Mesenchymal stem cell (in vitro differentiated cells and primary cell): Measurements from ENCODE around the gene ARHGAP18.

ENCODE experiments used
- DNase-seq: peaks from one replicate; pipeline ENCODE4 v3.0.0-alpha.2; 2013
- H2AFZ ChIP-seq: one replicate; pipeline ENCODE4 v1.6.1; 2013; ENCODE audit warnings: low read depth, mild to moderate bottlenecking, control low read depth, inconsistent platforms, low read length, moderate library complexity
- H2AK5ac ChIP-seq: 2 replicates; pipeline ENCODE4 v1.6.1; 2013; ENCODE audit warnings: low read length, moderate library complexity, mild to moderate bottlenecking, inconsistent platforms; ENCODE audit not compliant: severe bottlenecking
- H2BK120ac ChIP-seq: one replicate; pipeline ENCODE4 v1.6.1; 2013; ENCODE audit warnings: low read depth, mild to moderate bottlenecking, inconsistent platforms, low read length, moderate library complexity
- H2BK12ac ChIP-seq, 2 experiments: one replicate each; pipeline ENCODE4 v1.6.1; 2013; ENCODE audit warnings: inconsistent platforms in 2 of 2, low read length in 2 of 2, mild to moderate bottlenecking in 2 of 2, moderate library complexity in 2 of 2, control low read depth in 1 of 2
- H2BK15ac ChIP-seq: one replicate; pipeline ENCODE4 v1.6.1; 2013; ENCODE audit warnings: mild to moderate bottlenecking, low read depth, inconsistent platforms; ENCODE audit not compliant: poor library complexity, severe bottlenecking
- H2BK5ac ChIP-seq: 2 replicates; pipeline ENCODE4 v1.6.1; 2013; ENCODE audit warnings: low read depth, mild to moderate bottlenecking, low read length, control low read depth, inconsistent platforms; ENCODE audit not compliant: poor library complexity, severe bottlenecking
- H3K14ac ChIP-seq, 2 experiments: one replicate each; pipeline ENCODE4 v1.6.1; 2013; ENCODE audit warnings: inconsistent platforms in 2 of 2, low read length in 2 of 2, control low read depth in 1 of 2, mild to moderate bottlenecking in 1 of 2, moderate library complexity in 1 of 2
- H3K18ac ChIP-seq, 2 experiments: one replicate each; pipeline ENCODE4 v1.6.1; 2013; ENCODE audit warnings: inconsistent platforms in 2 of 2, low read length in 2 of 2, control low read depth in 1 of 2, low read depth in 1 of 2, mild to moderate bottlenecking in 1 of 2
- H3K23ac ChIP-seq, 2 experiments: one replicate each; pipeline ENCODE4 v1.6.1; 2013; ENCODE audit warnings: inconsistent platforms in 2 of 2, low read length in 2 of 2, mild to moderate bottlenecking in 2 of 2, moderate library complexity in 2 of 2, control low read depth in 1 of 2
- H3K27ac ChIP-seq: 2 replicates; pipeline ENCODE4 v1.5.1; 2013; ENCODE audit warnings: mild to moderate bottlenecking, moderate library complexity, low read length, control low read depth, inconsistent platforms; ENCODE audit not compliant: poor library complexity, severe bottlenecking
- H3K27me3 ChIP-seq, 2 experiments: 2 replicates each; pipeline versions ENCODE4 v1.6.1 to v1.7.0; 2013; ENCODE audit warnings: low read length in 2 of 2, mild to moderate bottlenecking in 2 of 2, moderate library complexity in 2 of 2, control low read depth in 1 of 2, inconsistent platforms in 1 of 2; ENCODE audit not compliant: control insufficient read depth in 1 of 2, insufficient read depth in 1 of 2
- H3K36me3 ChIP-seq, 2 experiments: 2 replicates each; pipeline versions ENCODE4 v1.6.1 to v1.7.0; 2013; ENCODE audit warnings: low read length in 2 of 2, control low read depth in 1 of 2, inconsistent platforms in 1 of 2, low read depth in 1 of 2, mild to moderate bottlenecking in 1 of 2; ENCODE audit not compliant: insufficient read depth in 2 of 2, control insufficient read depth in 1 of 2
- H3K4ac ChIP-seq, 2 experiments: one replicate each; pipeline ENCODE4 v1.6.1; 2013; ENCODE audit warnings: inconsistent platforms in 2 of 2, low read length in 2 of 2, mild to moderate bottlenecking in 2 of 2, moderate library complexity in 2 of 2, control low read depth in 1 of 2, low read depth in 1 of 2
- H3K4me1 ChIP-seq: 2 replicates; pipeline ENCODE4 v1.6.1; 2013; ENCODE audit warnings: low read depth, low read length, control low read depth; ENCODE audit not compliant: control insufficient read depth, insufficient read depth
- H3K4me2 ChIP-seq: 2 replicates; pipeline ENCODE4 v1.6.1; 2013; ENCODE audit warnings: low read length, mild to moderate bottlenecking, inconsistent platforms; ENCODE audit not compliant: poor library complexity, severe bottlenecking
- H3K4me3 ChIP-seq, 2 experiments: 2 replicates each; pipeline versions ENCODE4 v1.5.1 to v1.7.0; 2013; ENCODE audit warnings: low read length in 2 of 2, mild to moderate bottlenecking in 2 of 2, control low read depth in 1 of 2, low read depth in 1 of 2; ENCODE audit not compliant: insufficient read depth in 1 of 2
- H3K79me1 ChIP-seq: replicated peaks from 2 replicates; pipeline ENCODE4 v1.6.1; 2013; ENCODE audit warnings: mild to moderate bottlenecking, control low read depth, low read length, inconsistent platforms; ENCODE audit not compliant: poor library complexity, severe bottlenecking
- H3K9ac ChIP-seq: 2 replicates; pipeline ENCODE4 v1.7.0; 2013; ENCODE audit warnings: mild to moderate bottlenecking, low read length, moderate library complexity
- H3K9me3 ChIP-seq: 2 replicates; pipeline ENCODE4 v1.7.0; 2013; ENCODE audit warnings: mild to moderate bottlenecking, low read length; ENCODE audit not compliant: control insufficient read depth
- H4K8ac ChIP-seq: one replicate; pipeline ENCODE4 v1.6.1; 2013; ENCODE audit warnings: inconsistent platforms, mild to moderate bottlenecking, low read length, moderate library complexity
- H4K91ac ChIP-seq: one replicate; pipeline ENCODE4 v1.6.1; 2013; ENCODE audit warnings: mild to moderate bottlenecking, low read length, inconsistent platforms
- WGBS: methylation state at CpG from one replicate; pipeline ENCODE4 v1.1.7; 2013; ENCODE audit warnings: mixed read lengths; 5-methylcytosine and 5-hydroxymethylcytosine counted together

Gene ARHGAP18

DNA sequence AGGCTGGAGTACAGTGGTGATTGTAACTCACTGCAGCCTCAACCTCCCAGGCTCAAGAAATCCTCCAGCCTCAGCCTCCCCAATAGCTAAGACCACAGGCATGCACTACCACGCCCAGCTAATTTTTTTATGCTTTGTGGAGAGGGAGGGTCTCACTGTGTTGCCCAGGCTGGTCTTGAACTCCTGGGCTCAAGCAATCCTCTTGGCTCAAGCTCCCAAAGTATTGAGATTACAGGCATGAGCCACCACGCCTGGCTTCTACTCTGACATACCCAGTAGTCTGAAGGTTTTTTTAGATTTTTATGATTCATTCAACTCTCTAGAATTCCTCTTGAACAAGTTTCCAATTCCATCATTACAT is 1.3 kb upstream of the ARHGAP18 start:
- H2BK120ac ChIP-seq, result no peak overlapping the region
- no peak overlapping the region for H3K27ac ChIP-seq
- no peak overlapping the region for H3K14ac ChIP-seq
- H2BK15ac ChIP-seq, result no peak overlapping the region
- H3K4me1 ChIP-seq, result peaks cover 6% of the 10 kb centered on the region
- H3K36me3 ChIP-seq, result peaks cover 1 to 6% of the 10 kb centered on the region in 2 experiments
- H2AK5ac ChIP-seq, result peak overlapping the region; percentile 37
- no peak overlapping the region for H3K18ac ChIP-seq
- H3K27me3 ChIP-seq, result no peaks in the 10 kb centered on the region
- no peak overlapping the region for H3K23ac ChIP-seq
- H3K9me3 ChIP-seq, result no peaks in the 10 kb centered on the region
- H3K4ac ChIP-seq, result no peak overlapping the region
- no peak overlapping the region for H3K4me3 ChIP-seq
- no peak overlapping the region for H2BK5ac ChIP-seq
- DNase-seq, result no peak
- no peak overlapping the region for H3K4me2 ChIP-seq
- WGBS, result 100% methylated on average over 1 of the region's 2 CpGs
- no peak overlapping the region for H2BK12ac ChIP-seq
- H4K8ac ChIP-seq, result peak overlapping the region; percentile 4
- H3K79me1 ChIP-seq, result no peaks in the 10 kb centered on the region
- peak overlapping the region; percentile 90 for H3K9ac ChIP-seq
- H2AFZ ChIP-seq, result no peak overlapping the region
- no peak overlapping the region for H4K91ac ChIP-seq

DNA sequence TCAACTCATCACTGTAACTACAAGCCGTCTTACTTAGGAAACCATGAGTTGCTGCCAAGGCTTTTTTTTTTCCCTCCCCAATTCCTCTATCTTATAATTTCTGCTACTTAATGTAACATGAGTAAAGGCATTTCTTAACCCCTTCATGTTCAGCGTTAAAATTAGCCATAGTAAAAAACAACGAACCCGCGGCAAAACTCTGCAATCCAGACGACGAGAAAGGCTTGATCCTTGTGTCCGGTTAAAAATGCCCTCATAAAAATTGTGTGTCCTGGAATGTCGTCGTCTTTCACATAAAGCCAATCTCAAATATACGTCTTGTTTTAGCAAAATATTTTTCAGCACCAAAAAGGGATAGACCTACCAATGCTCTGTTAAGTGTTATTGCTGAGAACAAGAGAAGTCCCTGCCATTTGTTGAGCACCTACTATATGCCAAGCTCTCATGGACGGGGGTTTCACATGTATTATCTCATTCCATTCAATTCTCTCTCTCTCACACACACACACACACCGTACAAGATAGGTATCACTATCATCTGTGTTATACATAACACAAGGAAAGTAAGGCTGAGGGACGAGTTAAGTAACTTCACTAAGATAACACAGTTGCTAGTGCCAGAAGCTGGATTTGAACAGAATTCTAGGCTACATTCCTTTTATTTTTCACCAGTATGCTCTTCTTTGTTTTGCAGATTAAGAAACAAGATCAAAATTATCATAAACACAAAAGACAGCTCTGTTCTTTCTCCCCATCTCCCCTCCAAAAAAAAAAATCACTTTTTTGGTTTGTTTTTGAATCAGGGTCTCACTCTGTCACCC is 683 bp upstream of the ARHGAP18 start:
- peak overlapping the region; percentile 90 for H3K9ac ChIP-seq
- H2BK5ac ChIP-seq, result no peak overlapping the region
- peak overlapping the region in 1 of 2 experiments; percentile 95 for H3K4me3 ChIP-seq
- peak overlapping the region; percentile 68 for H3K27ac ChIP-seq
- no peak for DNase-seq
- WGBS, result 41% methylated on average over 13 of the region's 14 CpGs
- H3K18ac ChIP-seq, result no peak overlapping the region
- H3K4me1 ChIP-seq, result peaks cover 6% of the 10 kb centered on the region
- H3K4ac ChIP-seq, result peak overlapping the region; percentile 15 to 20
- H3K23ac ChIP-seq, result no peak overlapping the region
- no peak overlapping the region for H2AFZ ChIP-seq
- H4K91ac ChIP-seq, result no peak overlapping the region
- no peak overlapping the region for H4K8ac ChIP-seq
- peaks cover 6 to 7% of the 10 kb centered on the region in 2 experiments for H3K36me3 ChIP-seq
- no peaks in the 10 kb centered on the region for H3K79me1 ChIP-seq
- no peak overlapping the region for H2AK5ac ChIP-seq
- H3K27me3 ChIP-seq, result no peaks in the 10 kb centered on the region
- H3K4me2 ChIP-seq, result peak overlapping the region; percentile 68
- H2BK12ac ChIP-seq, result no peak overlapping the region
- H3K9me3 ChIP-seq, result no peaks in the 10 kb centered on the region
- no peak overlapping the region for H2BK15ac ChIP-seq
- H3K14ac ChIP-seq, result no peak overlapping the region
- no peak overlapping the region for H2BK120ac ChIP-seq

DNA sequence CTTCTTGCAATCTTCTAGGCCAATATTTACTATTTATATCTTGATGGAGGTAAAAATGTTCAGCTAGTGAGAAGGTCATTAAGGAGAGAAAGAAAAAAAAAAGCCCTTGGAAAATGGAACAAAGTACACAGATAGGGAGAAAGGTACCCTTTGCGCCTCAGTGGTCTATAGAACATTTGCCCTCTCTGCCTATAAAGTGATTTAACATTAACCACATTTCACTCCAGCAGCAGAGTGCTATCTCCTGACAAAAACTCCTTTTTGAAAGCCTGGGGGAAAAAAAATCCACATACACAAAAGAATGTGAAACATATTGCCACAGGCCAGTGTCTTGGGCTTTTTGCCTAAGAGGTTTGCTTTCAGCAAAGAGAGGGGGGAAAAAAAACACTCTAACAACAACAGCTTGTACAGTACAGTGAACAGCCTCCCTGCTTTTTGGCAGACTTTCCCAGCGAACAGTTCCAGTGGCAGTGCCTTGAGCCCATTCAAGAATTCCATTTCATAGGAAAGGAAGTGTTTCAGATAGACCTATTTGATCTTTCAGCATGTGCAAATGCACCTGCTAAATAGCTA is 695 bp downstream of the ARHGAP18 start:
- H3K27ac ChIP-seq, result peak overlapping the region; percentile 76
- no peak overlapping the region for H3K14ac ChIP-seq
- WGBS, result 58% methylated on average over 2 of the region's 2 CpGs
- peak overlapping the region in 1 of 2 experiments; percentile 3 for H3K4ac ChIP-seq
- no peak overlapping the region for H2BK15ac ChIP-seq
- peaks cover 6 to 12% of the 10 kb centered on the region in 2 experiments for H3K36me3 ChIP-seq
- H4K91ac ChIP-seq, result no peak overlapping the region
- no peak overlapping the region for H2AFZ ChIP-seq
- no peaks in the 10 kb centered on the region for H3K27me3 ChIP-seq
- no peak overlapping the region for H4K8ac ChIP-seq
- no peak overlapping the region for H2AK5ac ChIP-seq
- H3K9ac ChIP-seq, result peak overlapping the region; percentile 90
- H3K9me3 ChIP-seq, result no peaks in the 10 kb centered on the region
- DNase-seq, result peak; percentile 60
- H3K4me1 ChIP-seq, result peaks cover 6% of the 10 kb centered on the region
- H3K18ac ChIP-seq, result peak overlapping the region in 1 of 2 experiments; percentile 59
- H3K4me3 ChIP-seq, result peak overlapping the region; percentile 72 to 95
- no peaks in the 10 kb centered on the region for H3K79me1 ChIP-seq
- no peak overlapping the region for H2BK120ac ChIP-seq
- H3K4me2 ChIP-seq, result peak overlapping the region; percentile 68
- no peak overlapping the region for H2BK12ac ChIP-seq
- H2BK5ac ChIP-seq, result no peak overlapping the region
- no peak overlapping the region for H3K23ac ChIP-seq

DNA sequence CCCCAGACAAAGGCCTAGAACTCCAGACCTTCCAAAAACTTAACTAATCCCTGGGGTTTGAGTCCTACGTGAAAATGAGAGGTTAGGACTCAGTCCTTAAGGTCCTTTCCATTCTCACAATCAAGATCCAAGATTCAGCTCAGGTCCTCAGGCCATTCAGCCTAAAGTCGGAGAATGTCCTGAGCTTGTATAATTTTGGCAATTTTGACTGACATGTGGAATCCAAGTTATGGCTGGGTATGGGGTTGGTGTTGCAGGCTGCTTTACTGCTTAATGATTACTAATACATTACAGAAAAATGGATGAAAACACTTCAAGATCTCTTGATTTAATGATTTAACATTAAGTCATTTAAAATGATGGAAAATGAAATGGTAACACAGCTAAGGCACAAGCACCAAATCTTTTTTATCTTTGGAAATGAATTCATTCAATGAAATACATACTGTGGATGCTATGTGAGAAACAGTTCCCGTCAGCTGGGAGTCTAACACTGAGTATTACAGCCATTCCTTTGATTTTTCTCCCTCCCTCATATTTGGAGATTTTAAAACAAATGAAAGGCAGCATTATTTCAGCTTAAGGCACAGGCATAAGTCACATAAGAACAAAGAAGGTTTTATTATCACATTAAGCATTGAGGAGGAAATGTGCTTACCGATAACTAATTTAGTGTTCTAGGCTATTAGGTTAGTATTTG is 1.3 kb downstream of the ARHGAP18 start:
- Histone ChIP-seq H4K91ac (no peak overlapping the region), H3K4me2 (peak overlapping the region; percentile 51), H2BK5ac (no peak overlapping the region), H3K79me1 (no peaks in the 10 kb centered on the region), H2AFZ (no peak overlapping the region), H3K27me3 (no peaks in the 10 kb centered on the region), H3K9ac (peak overlapping the region; percentile 90), H3K18ac (no peak overlapping the region), H3K23ac (no peak overlapping the region), H3K36me3 (peaks cover 8 to 12% of the 10 kb centered on the region in 2 experiments), H3K4me3 (peak overlapping the region in 1 of 2 experiments; percentile 95), H2BK15ac (no peak overlapping the region), H4K8ac (no peak overlapping the region), H2BK120ac (peak overlapping the region; percentile 23), H3K27ac (peak overlapping the region; percentile 76), H2AK5ac (no peak overlapping the region), H3K4ac (peak overlapping the region in 1 of 2 experiments; percentile 59), H3K4me1 (peaks cover 6% of the 10 kb centered on the region), H2BK12ac (peak overlapping the region in 1 of 2 experiments; percentile 16), H3K9me3 (no peaks in the 10 kb centered on the region), H3K14ac (no peak overlapping the region)
- 100% methylated on average over 1 of the region's 4 CpGs for WGBS
- DNase-seq, result no peak
